ENCODE measurements around the gene SLC39A13.

SLC39A13 gene

GRCh38 chr11:47383071-47383470, 25.3 kb upstream of the SLC39A13 start:
- H3K27me3 ChIP-seq (ENCODE audit: control insufficient read depth in 3 of 3, insufficient read depth in 3 of 3, low read depth in 1 of 3, low read length in 3 of 3), result no peaks in the 10 kb centered on the region
- H3K27ac ChIP-seq (replicated peaks; ENCODE audit: low read length), result no peak overlapping the region
- WGBS, 2 donors (ENCODE audit: extremely low coverage in 2 of 2, insufficient read length in 2 of 2, insufficient replicate concordance in 1 of 2), result no CpG with 5 or more reads among the region's 4 CpGs
- H3K14ac ChIP-seq (ENCODE audit: low read length), result peak overlapping the region; percentile 21
- H3K18ac ChIP-seq (ENCODE audit: low read length), result no peak overlapping the region
- H3K4ac ChIP-seq (ENCODE audit: low read length), result peak overlapping the region; percentile 53
- no peaks in the 10 kb centered on the region for H3K4me1 ChIP-seq (ENCODE audit: control insufficient read depth in 2 of 2, insufficient read depth in 1 of 2, low read depth in 1 of 2, low read length in 2 of 2)
- DNase-seq (ENCODE audit: low spot score), result no peak
- no peak overlapping the region for H2AFZ ChIP-seq (ENCODE audit: low read length)
- H2BK15ac ChIP-seq (ENCODE audit: low read length), result no peak overlapping the region
- no peak overlapping the region for H3K9ac ChIP-seq (ENCODE audit: low read depth, low read length, poor library complexity)
- H4K91ac ChIP-seq (ENCODE audit: low read depth, low read length, poor library complexity), result peak overlapping the region; percentile 72
- H2AK5ac ChIP-seq (ENCODE audit: low read depth, low read length), result peak overlapping the region; percentile 84
- no peak overlapping the region for H3K4me3 ChIP-seq (ENCODE audit: low read length in 2 of 2)
- no peak overlapping the region for H2BK12ac ChIP-seq (ENCODE audit: low read length)
- no peak overlapping the region for H2BK5ac ChIP-seq (ENCODE audit: low read length)
- H4K8ac ChIP-seq (ENCODE audit: low read depth, low read length), result no peak overlapping the region
- no peaks in the 10 kb centered on the region for H3K79me1 ChIP-seq (ENCODE audit: low read depth, low read length)
- H2BK120ac ChIP-seq (ENCODE audit: low read depth, low read length), result peak overlapping the region; percentile 4
- H3K23ac ChIP-seq (ENCODE audit: low read depth, low read length, poor library complexity), result peak overlapping the region; percentile 71
- no peaks in the 10 kb centered on the region for H3K9me3 ChIP-seq (replicated peaks in 1 of 2; ENCODE audit: control insufficient read depth in 2 of 2, insufficient read depth in 1 of 2, low read depth in 1 of 2, low read length in 2 of 2)
- no peak overlapping the region for H3K4me2 ChIP-seq (ENCODE audit: insufficient read depth, low read length, poor library complexity, severe bottlenecking)
- no peaks in the 10 kb centered on the region for H3K36me3 ChIP-seq (replicated peaks in 1 of 2; ENCODE audit: control insufficient read depth in 2 of 2, insufficient read depth in 2 of 2, low read length in 2 of 2)

GRCh38 chr11:47384498-47384897, 23.9 kb upstream of the SLC39A13 start:
- no peak overlapping the region for H3K27ac ChIP-seq (replicated peaks; ENCODE audit: low read length)
- no peak overlapping the region for H2BK12ac ChIP-seq (ENCODE audit: low read length)
- no peak overlapping the region for H2BK120ac ChIP-seq (ENCODE audit: low read depth, low read length)
- H2BK5ac ChIP-seq (ENCODE audit: low read length), result no peak overlapping the region
- no peak overlapping the region for H3K4me2 ChIP-seq (ENCODE audit: insufficient read depth, low read length, poor library complexity, severe bottlenecking)
- H3K4me1 ChIP-seq (ENCODE audit: control insufficient read depth in 2 of 2, insufficient read depth in 1 of 2, low read depth in 1 of 2, low read length in 2 of 2), result peaks cover 0 to 6% of the 10 kb centered on the region in 2 donors
- H3K18ac ChIP-seq (ENCODE audit: low read length), result no peak overlapping the region
- H4K8ac ChIP-seq (ENCODE audit: low read depth, low read length), result no peak overlapping the region
- H3K9me3 ChIP-seq (replicated peaks in 1 of 2; ENCODE audit: control insufficient read depth in 2 of 2, insufficient read depth in 1 of 2, low read depth in 1 of 2, low read length in 2 of 2), result no peaks in the 10 kb centered on the region
- no peak for DNase-seq (ENCODE audit: low spot score)
- no CpG with 5 or more reads among the region's 4 CpGs for WGBS, 2 donors (ENCODE audit: extremely low coverage in 2 of 2, insufficient read length in 2 of 2, insufficient replicate concordance in 1 of 2)
- no peak overlapping the region for H2AK5ac ChIP-seq (ENCODE audit: low read depth, low read length)
- H3K9ac ChIP-seq (ENCODE audit: low read depth, low read length, poor library complexity), result no peak overlapping the region
- H3K36me3 ChIP-seq (replicated peaks in 1 of 2; ENCODE audit: control insufficient read depth in 2 of 2, insufficient read depth in 2 of 2, low read length in 2 of 2), result no peaks in the 10 kb centered on the region
- H3K4me3 ChIP-seq (ENCODE audit: low read length in 2 of 2), result no peak overlapping the region
- H3K79me1 ChIP-seq (ENCODE audit: low read depth, low read length), result no peaks in the 10 kb centered on the region
- H3K4ac ChIP-seq (ENCODE audit: low read length), result no peak overlapping the region
- no peak overlapping the region for H3K23ac ChIP-seq (ENCODE audit: low read depth, low read length, poor library complexity)
- H3K27me3 ChIP-seq (ENCODE audit: control insufficient read depth in 3 of 3, insufficient read depth in 3 of 3, low read depth in 1 of 3, low read length in 3 of 3), result peaks cover 0 to 5% (median 0%) of the 10 kb centered on the region in 3 experiments
- no peak overlapping the region for H4K91ac ChIP-seq (ENCODE audit: low read depth, low read length, poor library complexity)
- H2BK15ac ChIP-seq (ENCODE audit: low read length), result no peak overlapping the region
- H3K14ac ChIP-seq (ENCODE audit: low read length), result no peak overlapping the region
- H2AFZ ChIP-seq (ENCODE audit: low read length), result no peak overlapping the region

DNA sequence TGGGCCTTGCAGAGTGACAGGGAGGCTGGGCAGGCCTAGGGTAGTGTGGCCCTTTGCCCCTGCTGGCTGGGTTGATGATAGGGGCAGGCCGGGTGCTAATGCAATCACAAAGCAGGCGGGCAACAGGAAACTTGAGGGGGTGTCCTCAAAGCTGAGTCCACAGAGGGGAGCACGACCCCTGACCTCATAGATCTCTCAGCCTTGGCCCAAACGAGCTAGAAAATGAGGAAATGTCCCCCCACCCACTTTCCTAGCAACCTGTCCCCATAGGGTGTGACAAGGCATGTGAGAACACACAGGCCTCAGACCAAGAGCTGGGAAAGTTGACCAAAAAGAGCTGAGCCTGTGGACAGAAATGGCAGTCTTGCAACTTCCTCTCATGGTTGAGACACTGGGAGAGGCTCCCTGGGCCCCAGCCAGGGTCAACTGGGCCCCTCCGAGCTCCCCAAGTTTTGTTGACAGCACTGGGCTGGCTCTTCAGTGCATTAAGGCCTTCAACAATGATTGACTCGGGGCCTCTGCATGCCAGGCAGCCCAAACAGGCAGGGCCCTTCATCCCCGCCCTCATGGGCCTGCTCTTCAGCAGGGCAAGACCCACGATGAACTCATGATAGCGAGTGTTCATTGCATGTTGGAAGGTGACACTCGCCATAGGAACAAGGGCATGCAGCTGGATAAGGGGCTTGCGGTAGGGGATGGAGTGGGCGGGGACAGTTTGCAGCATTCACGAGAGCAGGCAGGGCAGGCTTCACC, 20.3 kb upstream of the SLC39A13 start:
- H2BK12ac ChIP-seq (ENCODE audit: low read length), result peak overlapping the region; percentile 18
- H3K4ac ChIP-seq (ENCODE audit: low read length), result no peak overlapping the region
- H2BK5ac ChIP-seq (ENCODE audit: low read length), result no peak overlapping the region
- H2AFZ ChIP-seq (ENCODE audit: low read length), result peak overlapping the region; percentile 72
- H3K27me3 ChIP-seq (ENCODE audit: control insufficient read depth in 3 of 3, insufficient read depth in 3 of 3, low read depth in 1 of 3, low read length in 3 of 3), result peaks cover 0 to 5% (median 0%) of the 10 kb centered on the region in 3 experiments
- H3K14ac ChIP-seq (ENCODE audit: low read length), result no peak overlapping the region
- WGBS, 2 donors (ENCODE audit: extremely low coverage in 2 of 2, insufficient read length in 2 of 2, insufficient replicate concordance in 1 of 2), result no CpG with 5 or more reads among the region's 13 CpGs
- H2AK5ac ChIP-seq (ENCODE audit: low read depth, low read length), result peak overlapping the region; percentile 24
- no peaks in the 10 kb centered on the region for H3K79me1 ChIP-seq (ENCODE audit: low read depth, low read length)
- peak overlapping the region; percentile 33 for H4K8ac ChIP-seq (ENCODE audit: low read depth, low read length)
- peaks cover 0 to 6% of the 10 kb centered on the region in 2 donors for H3K4me1 ChIP-seq (ENCODE audit: control insufficient read depth in 2 of 2, insufficient read depth in 1 of 2, low read depth in 1 of 2, low read length in 2 of 2)
- H3K9ac ChIP-seq (ENCODE audit: low read depth, low read length, poor library complexity), result peak overlapping the region; percentile 32
- no peak overlapping the region for H3K27ac ChIP-seq (replicated peaks; ENCODE audit: low read length)
- H4K91ac ChIP-seq (ENCODE audit: low read depth, low read length, poor library complexity), result no peak overlapping the region
- H2BK15ac ChIP-seq (ENCODE audit: low read length), result no peak overlapping the region
- no peak overlapping the region for H3K23ac ChIP-seq (ENCODE audit: low read depth, low read length, poor library complexity)
- no peak for DNase-seq (ENCODE audit: low spot score)
- no peaks in the 10 kb centered on the region for H3K36me3 ChIP-seq (replicated peaks in 1 of 2; ENCODE audit: control insufficient read depth in 2 of 2, insufficient read depth in 2 of 2, low read length in 2 of 2)
- no peak overlapping the region for H3K4me2 ChIP-seq (ENCODE audit: insufficient read depth, low read length, poor library complexity, severe bottlenecking)
- no peak overlapping the region for H2BK120ac ChIP-seq (ENCODE audit: low read depth, low read length)
- no peaks in the 10 kb centered on the region for H3K9me3 ChIP-seq (replicated peaks in 1 of 2; ENCODE audit: control insufficient read depth in 2 of 2, insufficient read depth in 1 of 2, low read depth in 1 of 2, low read length in 2 of 2)
- H3K4me3 ChIP-seq (ENCODE audit: low read length in 2 of 2), result no peak overlapping the region
- peak overlapping the region; percentile 72 for H3K18ac ChIP-seq (ENCODE audit: low read length)

DNA sequence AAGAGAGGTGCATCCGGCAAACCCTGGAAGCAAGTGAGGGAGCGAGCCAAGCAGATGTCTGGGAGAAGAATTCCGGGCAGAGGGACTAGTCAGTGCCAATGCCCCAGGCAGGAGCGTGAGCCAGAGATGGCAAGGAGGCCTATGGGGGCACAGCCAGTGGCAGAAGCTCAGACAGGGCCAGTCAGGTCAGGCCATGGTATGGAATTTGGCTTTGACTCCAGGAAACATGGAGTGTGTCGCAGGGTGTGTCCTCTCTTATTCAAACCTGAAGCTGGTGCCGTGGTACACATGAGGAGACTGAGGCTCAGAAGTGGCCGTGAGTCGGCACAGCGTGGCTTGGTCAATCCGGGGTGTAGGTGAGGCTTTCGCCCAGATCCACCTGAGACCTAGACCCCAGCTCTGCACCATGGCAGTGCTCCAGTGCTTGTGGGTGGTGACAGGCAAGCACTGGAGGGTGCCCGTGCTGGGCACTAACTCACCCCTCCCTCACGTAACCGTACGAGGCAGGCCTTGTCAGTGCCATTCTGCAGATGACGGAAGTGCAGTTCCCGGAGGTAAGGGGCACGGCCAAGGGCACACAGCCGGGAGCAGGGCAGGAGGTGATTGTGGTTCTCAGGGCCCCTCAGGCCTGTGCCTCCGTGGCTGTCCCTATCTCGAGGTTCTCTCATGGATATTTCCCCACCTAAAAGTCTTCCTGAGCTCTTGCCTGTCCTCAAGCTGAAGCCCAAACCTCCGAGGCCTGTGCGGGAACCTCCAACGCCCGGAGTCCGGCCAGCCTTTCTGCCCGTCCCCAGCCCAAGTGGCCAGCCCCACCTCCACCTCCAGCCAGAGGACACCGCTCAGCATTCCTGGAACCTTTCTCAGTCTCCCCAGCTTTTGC, 19.5 kb upstream of the SLC39A13 start:
- H3K4me1 ChIP-seq (ENCODE audit: control insufficient read depth in 2 of 2, insufficient read depth in 1 of 2, low read depth in 1 of 2, low read length in 2 of 2), result peaks cover 0 to 6% of the 10 kb centered on the region in 2 donors
- H3K79me1 ChIP-seq (ENCODE audit: low read depth, low read length), result no peaks in the 10 kb centered on the region
- no peak for DNase-seq (ENCODE audit: low spot score)
- H2AFZ ChIP-seq (ENCODE audit: low read length), result peak overlapping the region; percentile 72
- H3K23ac ChIP-seq (ENCODE audit: low read depth, low read length, poor library complexity), result peak overlapping the region; percentile 35
- peak overlapping the region; percentile 26 for H2BK5ac ChIP-seq (ENCODE audit: low read length)
- H2BK15ac ChIP-seq (ENCODE audit: low read length), result peak overlapping the region; percentile 90
- H3K27me3 ChIP-seq (ENCODE audit: control insufficient read depth in 3 of 3, insufficient read depth in 3 of 3, low read depth in 1 of 3, low read length in 3 of 3), result peaks cover 0 to 5% (median 0%) of the 10 kb centered on the region in 3 experiments
- no peak overlapping the region for H3K14ac ChIP-seq (ENCODE audit: low read length)
- H2BK12ac ChIP-seq (ENCODE audit: low read length), result no peak overlapping the region
- no peaks in the 10 kb centered on the region for H3K9me3 ChIP-seq (replicated peaks in 1 of 2; ENCODE audit: control insufficient read depth in 2 of 2, insufficient read depth in 1 of 2, low read depth in 1 of 2, low read length in 2 of 2)
- H3K4me3 ChIP-seq (ENCODE audit: low read length in 2 of 2), result no peak overlapping the region
- H3K18ac ChIP-seq (ENCODE audit: low read length), result peak overlapping the region; percentile 92
- no peak overlapping the region for H4K91ac ChIP-seq (ENCODE audit: low read depth, low read length, poor library complexity)
- H3K36me3 ChIP-seq (replicated peaks in 1 of 2; ENCODE audit: control insufficient read depth in 2 of 2, insufficient read depth in 2 of 2, low read length in 2 of 2), result no peaks in the 10 kb centered on the region
- no peak overlapping the region for H3K4me2 ChIP-seq (ENCODE audit: insufficient read depth, low read length, poor library complexity, severe bottlenecking)
- H3K4ac ChIP-seq (ENCODE audit: low read length), result no peak overlapping the region
- peak overlapping the region; percentile 71 for H2AK5ac ChIP-seq (ENCODE audit: low read depth, low read length)
- peak overlapping the region; percentile 33 for H4K8ac ChIP-seq (ENCODE audit: low read depth, low read length)
- no peak overlapping the region for H2BK120ac ChIP-seq (ENCODE audit: low read depth, low read length)
- no CpG with 5 or more reads among the region's 28 CpGs for WGBS, 2 donors (ENCODE audit: extremely low coverage in 2 of 2, insufficient read length in 2 of 2, insufficient replicate concordance in 1 of 2)
- no peak overlapping the region for H3K27ac ChIP-seq (replicated peaks; ENCODE audit: low read length)
- H3K9ac ChIP-seq (ENCODE audit: low read depth, low read length, poor library complexity), result peak overlapping the region; percentile 57

Data from neuronal stem cell (in vitro differentiated cells).